ENCODE results near the gene ATXN1.
"Not testable (repeated sequence)": the region's sequence is repeated elsewhere in the genome, so short reads cannot be mapped to it uniquely, and the experiment has no call there.

Gene ATXN1

GRCh38 chr6:16267428-16268263 lies 493.6 kb downstream of the ATXN1 start:
- H3K4me1 ChIP-seq (ENCODE audit: control insufficient read depth, low read length), result no peaks in the 10 kb centered on the region
- H4K20me1 ChIP-seq (ENCODE audit: control insufficient read depth, insufficient read depth, low read depth, low read length), result no peaks in the 10 kb centered on the region
- H3K27ac ChIP-seq (ENCODE audit: low read depth, low read length), result no peak overlapping the region
- no peaks in the 10 kb centered on the region for H3K9me2 ChIP-seq (replicated peaks; ENCODE audit: control insufficient read depth, low read length)
- H3K27me3 ChIP-seq (ENCODE audit: control insufficient read depth, low read length), result peaks cover 7% of the 10 kb centered on the region
- H3K79me2 ChIP-seq (ENCODE audit: control insufficient read depth, low read length), result no peaks in the 10 kb centered on the region
- no peaks in the 10 kb centered on the region for H3F3A ChIP-seq (ENCODE audit: control insufficient read depth, insufficient read depth)
- TF ChIP-seq CTCF (IDR thresholded peaks at IDR 0.05; ENCODE audit: low read depth, low read length, poor library complexity, severe bottlenecking), result no peak
- TF ChIP-seq EZH2phosphoT487 (IDR thresholded peaks at IDR 0.05; ENCODE audit: borderline replicate concordance, low read length), result no peak
- H3K9me3 ChIP-seq (ENCODE audit: control insufficient read depth, insufficient read depth, low read length), result no peaks in the 10 kb centered on the region
- H3K36me3 ChIP-seq (ENCODE audit: control insufficient read depth, low read length), result no peaks in the 10 kb centered on the region
- H3K4me2 ChIP-seq (ENCODE audit: low read length), result no peak overlapping the region
- no peak overlapping the region for H3K4me3 ChIP-seq (ENCODE audit: low read length)

- Histone ChIP-seq H3K36me3 (ENCODE audit: control insufficient read depth, low read length) (no peaks in the 10 kb centered on the region), H3F3A (ENCODE audit: control insufficient read depth, insufficient read depth) (no peaks in the 10 kb centered on the region), H3K4me1 (ENCODE audit: control insufficient read depth, low read length) (no peaks in the 10 kb centered on the region), H3K27ac (ENCODE audit: low read depth, low read length) (no peak overlapping the region), H3K4me2 (ENCODE audit: low read length) (no peak overlapping the region), H3K79me2 (ENCODE audit: control insufficient read depth, low read length) (no peaks in the 10 kb centered on the region), H3K9me2 (replicated peaks; ENCODE audit: control insufficient read depth, low read length) (no peaks in the 10 kb centered on the region), H4K20me1 (ENCODE audit: control insufficient read depth, insufficient read depth, low read depth, low read length) (no peaks in the 10 kb centered on the region), H3K27me3 (ENCODE audit: control insufficient read depth, low read length) (peaks cover 5% of the 10 kb centered on the region), H3K9me3 (ENCODE audit: control insufficient read depth, insufficient read depth, low read length) (no peaks in the 10 kb centered on the region), H3K4me3 (ENCODE audit: low read length) (no peak overlapping the region)
- TF ChIP-seq EZH2phosphoT487 (IDR thresholded peaks at IDR 0.05; ENCODE audit: borderline replicate concordance, low read length) (no peak), CTCF (IDR thresholded peaks at IDR 0.05; ENCODE audit: low read depth, low read length, poor library complexity, severe bottlenecking) (no peak)
Observed at GRCh38 chr6:16265351-16266341, 495.6 kb downstream of the ATXN1 start.

- TF ChIP-seq CTCF (IDR thresholded peaks at IDR 0.05; ENCODE audit: low read depth, low read length, poor library complexity, severe bottlenecking) (no peak), EZH2phosphoT487 (IDR thresholded peaks at IDR 0.05; ENCODE audit: borderline replicate concordance, low read length) (no peak)
- Histone ChIP-seq H3K9me3 (ENCODE audit: control insufficient read depth, insufficient read depth, low read length) (no peaks in the 10 kb centered on the region), H3K9me2 (replicated peaks; ENCODE audit: control insufficient read depth, low read length) (no peaks in the 10 kb centered on the region), H4K20me1 (ENCODE audit: control insufficient read depth, insufficient read depth, low read depth, low read length) (no peaks in the 10 kb centered on the region), H3F3A (ENCODE audit: control insufficient read depth, insufficient read depth) (no peaks in the 10 kb centered on the region), H3K27me3 (ENCODE audit: control insufficient read depth, low read length) (0 out of 2 replicates have a peak, but pooled peaks cover 2% of the 10 kb centered on the region), H3K79me2 (ENCODE audit: control insufficient read depth, low read length) (no peaks in the 10 kb centered on the region), H3K36me3 (ENCODE audit: control insufficient read depth, low read length) (no peaks in the 10 kb centered on the region), H3K27ac (ENCODE audit: low read depth, low read length) (no peak overlapping the region), H3K4me1 (ENCODE audit: control insufficient read depth, low read length) (no peaks in the 10 kb centered on the region), H3K4me2 (ENCODE audit: low read length) (no peak overlapping the region), H3K4me3 (ENCODE audit: low read length) (no peak overlapping the region)
Observed at GRCh38 chr6:16264785-16265184, 496.5 kb downstream of the ATXN1 start.

GRCh38 chr6:16263464-16264099 lies 497.7 kb downstream of the ATXN1 start:
- not testable (repeated sequence) for H3F3A ChIP-seq (ENCODE audit: control insufficient read depth, insufficient read depth); H3K4me2 ChIP-seq (ENCODE audit: low read length); H3K79me2 ChIP-seq (ENCODE audit: control insufficient read depth, low read length); H3K9me3 ChIP-seq (ENCODE audit: control insufficient read depth, insufficient read depth, low read length); H3K36me3 ChIP-seq (ENCODE audit: control insufficient read depth, low read length); H3K9me2 ChIP-seq (replicated peaks; ENCODE audit: control insufficient read depth, low read length); H3K4me1 ChIP-seq (ENCODE audit: control insufficient read depth, low read length); H3K27me3 ChIP-seq (ENCODE audit: control insufficient read depth, low read length); H3K4me3 ChIP-seq (ENCODE audit: low read length); H4K20me1 ChIP-seq (ENCODE audit: control insufficient read depth, insufficient read depth, low read depth, low read length); H3K27ac ChIP-seq (ENCODE audit: low read depth, low read length)

GRCh38 chr6:16262773-16263172 lies 498.5 kb downstream of the ATXN1 start:
- not testable (repeated sequence) for H3K36me3 ChIP-seq (ENCODE audit: control insufficient read depth, low read length); H3K79me2 ChIP-seq (ENCODE audit: control insufficient read depth, low read length); H3K4me3 ChIP-seq (ENCODE audit: low read length); H4K20me1 ChIP-seq (ENCODE audit: control insufficient read depth, insufficient read depth, low read depth, low read length); H3K9me3 ChIP-seq (ENCODE audit: control insufficient read depth, insufficient read depth, low read length); H3K4me2 ChIP-seq (ENCODE audit: low read length); H3K27ac ChIP-seq (ENCODE audit: low read depth, low read length); H3F3A ChIP-seq (ENCODE audit: control insufficient read depth, insufficient read depth); H3K27me3 ChIP-seq (ENCODE audit: control insufficient read depth, low read length); H3K4me1 ChIP-seq (ENCODE audit: control insufficient read depth, low read length); H3K9me2 ChIP-seq (replicated peaks; ENCODE audit: control insufficient read depth, low read length)
